Measurements from ENCODE around the gene ZDHHC16. TPM values are rescaled to one million over a fixed set of nuclear protein-coding genes. Genes with fewer than 3 reads are reported as not detected.
"Not testable (repeated sequence)": the region's sequence is repeated elsewhere in the genome, so short reads cannot be mapped to it uniquely, and the experiment has no call there.

The ZDHHC16 gene
- 10 to 100 TPM; 42.6 to 47.6 (median 47.3) TPM for polyA plus RNA-seq (ENCODE audit: insufficient read depth in 1 of 5, insufficient read length in 5 of 5, low replicate concordance in 1 of 5)
- long read RNA-seq, donor 1, transcript ZDHHC16-206 (11 exons, 1,798 nt) = major isoform, 9 of 15 reads
- long read RNA-seq, donor 1, partial matches to known transcripts = 0 of 15 reads
- long read RNA-seq, donor 1, other reads (novel, unspliced or antisense) = 0 of 15 reads
- long read RNA-seq, donor 2, partial matches to known transcripts = 0 of 5 reads
- long read RNA-seq, donor 2, other reads (novel, unspliced or antisense) = 0 of 5 reads
- long read RNA-seq, donor 3, partial matches to known transcripts = 67 of 73 reads
- long read RNA-seq, donor 3, other reads (novel, unspliced or antisense) = 0 of 73 reads
- long read RNA-seq, donor 4, partial matches to known transcripts = 33 of 43 reads
- long read RNA-seq, donor 4, other reads (novel, unspliced or antisense) = 10 of 43 reads
- long read RNA-seq, donor 5, transcript ZDHHC16-205 (8 exons, 1,280 nt) = major isoform, 5 of 74 reads
- long read RNA-seq, donor 5, transcript ZDHHC16-206 (11 exons, 1,798 nt) = major isoform, 5 of 74 reads
- long read RNA-seq, donor 5, partial matches to known transcripts = 60 of 74 reads
- long read RNA-seq, donor 5, other reads (novel, unspliced or antisense) = 0 of 74 reads
- long read RNA-seq, donor 6, partial matches to known transcripts = 0 of 9 reads
- long read RNA-seq, donor 6, other reads (novel, unspliced or antisense) = 0 of 9 reads
- long read RNA-seq, donor 7, partial matches to known transcripts = 32 of 41 reads
- long read RNA-seq, donor 7, other reads (novel, unspliced or antisense) = 0 of 41 reads
- long read RNA-seq, donor 8, partial matches to known transcripts = 0 of 3 reads
- long read RNA-seq, donor 8, other reads (novel, unspliced or antisense) = 0 of 3 reads

- DNase-seq = peak; percentile 89 to 92
Observed at GRCh38 chr10:97445722-97446639, at the start of gene ZDHHC16, which contains the start of gene EXOSC1. TSS of gene ZDHHC16 (plus strand) at chr10:97446175. CDS start at chr10:97451676, 5,501 bp downstream. TSS of gene EXOSC1 (minus strand) at chr10:97446006. CDS start at chr10:97445985, 21 bp downstream.

GRCh38 chr10:97399843-97400545 is 46.0 kb upstream of the ZDHHC16 start:
- peak; percentile 6 to 38 for DNase-seq

GRCh38 chr10:97400665-97401454 is 45.1 kb upstream of the ZDHHC16 start, which contains the start of gene RRP12:
TSS of gene RRP12 (minus strand) at chr10:97401340. CDS start at chr10:97401231, 109 bp downstream.
- DNase-seq = peak; percentile 95 to 97

- DNase-seq = no peak
Observed at GRCh38 chr10:97401455-97401919, 44.5 kb upstream of the ZDHHC16 start.

- no peak for DNase-seq
Observed at GRCh38 chr10:97404044-97404443, 41.9 kb upstream of the ZDHHC16 start.

- no peak for DNase-seq
Observed at GRCh38 chr10:97406064-97406463, 39.9 kb upstream of the ZDHHC16 start.

GRCh38 chr10:97406483-97406882 is 39.5 kb upstream of the ZDHHC16 start:
- DNase-seq = not testable (repeated sequence)

GRCh38 chr10:97407211-97407951 is 38.6 kb upstream of the ZDHHC16 start:
- DNase-seq = peak; percentile 55 to 60

- DNase-seq = no peak
Observed at GRCh38 chr10:97407952-97408248, 38.1 kb upstream of the ZDHHC16 start.

GRCh38 chr10:97408496-97408992 is 37.4 kb upstream of the ZDHHC16 start:
- DNase-seq = no peak

- no peak for DNase-seq
Observed at GRCh38 chr10:97411406-97411805, 34.6 kb upstream of the ZDHHC16 start.

GRCh38 chr10:97412891-97413304 is 33.1 kb upstream of the ZDHHC16 start:
- no peak for DNase-seq

GRCh38 chr10:97416565-97416964 is 29.4 kb upstream of the ZDHHC16 start:
- DNase-seq = no peak

GRCh38 chr10:97423757-97424098 is 22.2 kb upstream of the ZDHHC16 start:
- not testable (repeated sequence) for DNase-seq

- peak; percentile 98 to 99 for DNase-seq
Observed at GRCh38 chr10:97425964-97426775, 19.8 kb upstream of the ZDHHC16 start, which contains the start of gene PGAM1. TSS of gene PGAM1 (plus strand) at chr10:97426191. CDS start at chr10:97426308, 117 bp downstream.

- DNase-seq = no peak
Observed at GRCh38 chr10:97426776-97427570, 19.0 kb upstream of the ZDHHC16 start.
